Measurements from ENCODE around the gene VCL.

DNA sequence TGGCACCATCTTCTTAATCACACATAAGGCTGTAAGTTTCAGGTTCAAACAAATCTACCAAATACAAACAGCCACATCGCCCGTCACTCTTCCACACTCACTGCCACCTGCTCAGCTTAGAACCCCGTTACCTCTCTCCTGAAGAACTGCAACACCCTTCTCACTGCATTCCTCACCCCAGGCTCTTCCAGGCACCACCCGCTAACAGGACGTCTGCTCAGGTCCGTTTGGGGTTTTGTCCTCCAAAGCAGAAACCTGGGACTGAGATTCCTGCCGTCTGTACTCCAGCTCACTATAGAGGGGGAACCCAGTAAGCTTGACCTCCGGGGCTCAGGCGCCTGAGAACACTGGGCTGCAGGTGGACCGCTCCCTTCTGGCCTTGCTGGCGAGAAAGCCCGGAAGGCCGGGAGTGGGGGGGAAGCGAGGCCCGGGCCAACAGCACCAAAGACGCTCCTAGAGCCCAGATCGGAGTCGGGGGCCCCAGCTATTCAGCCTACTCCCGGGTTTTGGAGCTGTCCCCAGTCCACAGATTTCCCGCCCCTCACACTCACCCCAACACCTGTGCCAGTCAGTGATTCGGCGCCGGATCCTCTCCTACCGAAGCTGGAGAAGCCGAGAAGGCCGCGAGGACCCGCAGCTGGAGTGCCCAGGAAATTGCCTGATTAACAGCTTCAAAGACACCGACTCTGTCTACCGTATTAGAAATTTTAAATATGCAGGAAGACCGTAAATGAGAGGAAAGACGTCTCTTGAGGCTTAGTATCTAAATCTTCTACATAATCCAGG lies 152.5 kb downstream of the VCL start, which contains the start of gene AP3M1:
- TF ChIP-seq, protein P1, sequence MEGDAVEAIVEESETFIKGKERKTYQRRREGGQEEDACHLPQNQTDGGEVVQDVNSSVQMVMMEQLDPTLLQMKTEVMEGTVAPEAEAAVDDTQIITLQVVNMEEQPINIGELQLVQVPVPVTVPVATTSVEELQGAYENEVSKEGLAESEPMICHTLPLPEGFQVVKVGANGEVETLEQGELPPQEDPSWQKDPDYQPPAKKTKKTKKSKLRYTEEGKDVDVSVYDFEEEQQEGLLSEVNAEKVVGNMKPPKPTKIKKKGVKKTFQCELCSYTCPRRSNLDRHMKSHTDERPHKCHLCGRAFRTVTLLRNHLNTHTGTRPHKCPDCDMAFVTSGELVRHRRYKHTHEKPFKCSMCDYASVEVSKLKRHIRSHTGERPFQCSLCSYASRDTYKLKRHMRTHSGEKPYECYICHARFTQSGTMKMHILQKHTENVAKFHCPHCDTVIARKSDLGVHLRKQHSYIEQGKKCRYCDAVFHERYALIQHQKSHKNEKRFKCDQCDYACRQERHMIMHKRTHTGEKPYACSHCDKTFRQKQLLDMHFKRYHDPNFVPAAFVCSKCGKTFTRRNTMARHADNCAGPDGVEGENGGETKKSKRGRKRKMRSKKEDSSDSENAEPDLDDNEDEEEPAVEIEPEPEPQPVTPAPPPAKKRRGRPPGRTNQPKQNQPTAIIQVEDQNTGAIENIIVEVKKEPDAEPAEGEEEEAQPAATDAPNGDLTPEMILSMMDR (IDR thresholded peaks at IDR 0.05): no peak
- TF ChIP-seq ZFX (IDR thresholded peaks at IDR 0.05; ENCODE audit: borderline replicate concordance): no peak

Data from 22Rv1 (cell line).